Type B pancreatic cell (in vitro differentiated cells): Measurements from ENCODE around the gene NR2E1. TPM values are rescaled to one million over a fixed set of nuclear protein-coding genes. Genes with fewer than 3 reads are reported as not detected.

ENCODE experiments used
- DNase-seq: peaks from one replicate; pipeline ENCODE4 v3.0.0; 2021; ENCODE audit warnings: mixed read lengths; ENCODE audit not compliant: unreplicated experiment; ENCODE audit errors: extremely low spot score
- H3K27ac Mint-ChIP-seq: 2 replicates; pipeline ENCODE4 v1.8.0; 2021; ENCODE audit warnings: mild to moderate bottlenecking, mixed read lengths
- H3K27me3 Mint-ChIP-seq: 2 replicates; pipeline ENCODE4 v1.8.0; 2021; ENCODE audit warnings: mixed read lengths
- H3K36me3 Mint-ChIP-seq: 2 replicates; pipeline ENCODE4 v1.8.0; 2021; ENCODE audit warnings: mixed read lengths
- H3K4me1 Mint-ChIP-seq: one replicate; pipeline ENCODE4 v1.8.0; 2021; ENCODE audit warnings: mixed read lengths; ENCODE audit not compliant: unreplicated experiment
- H3K4me3 Mint-ChIP-seq: 2 replicates; pipeline ENCODE4 v1.8.0; 2021; ENCODE audit warnings: mild to moderate bottlenecking, mixed read lengths
- H3K9me3 Mint-ChIP-seq: 2 replicates; pipeline ENCODE4 v1.8.0; 2021; ENCODE audit warnings: mixed read lengths
- CTCF ChIP-seq: fragments of 200-600 bp; sonication (generic); conservative IDR thresholded peaks from 2 replicates; pipeline ENCODE4 v1.5.0; 2021; ENCODE audit warnings: antibody characterized with exemption, mild to moderate bottlenecking
- total RNA-seq: library from RNA; stranded (reverse); gene quantifications from 2 replicates; pipeline ENCODE4 v1.2.1, GENCODE V29; 2021; ENCODE audit warnings: low replicate concordance

Gene NR2E1
- total RNA-seq, 1 donor from 2014 or later = not detected

- Mint-ChIP-seq H3K4me1 (peaks cover 39% of the 10 kb centered on the region), H3K9me3 (no peaks in the 10 kb centered on the region), H3K4me3 (no peak overlapping the region), H3K36me3 (peaks cover 1% of the 10 kb centered on the region), H3K27ac (no peak overlapping the region), H3K27me3 (peaks cover 97% of the 10 kb centered on the region)
- DNase-seq = no peak
- peak; percentile 37 for TF ChIP-seq CTCF
These were observed 2.6 kb upstream of the NR2E1 start for GRCh38 chr6:108163267-108163643.

- TF ChIP-seq CTCF = no peak
- no peak overlapping the region for H3K27ac Mint-ChIP-seq
- H3K4me3 Mint-ChIP-seq = peak overlapping the region; percentile 74
- no peaks in the 10 kb centered on the region for H3K9me3 Mint-ChIP-seq
- DNase-seq = no peak
- H3K27me3 Mint-ChIP-seq = peaks cover 97% of the 10 kb centered on the region
- H3K4me1 Mint-ChIP-seq = peaks cover 37% of the 10 kb centered on the region
- H3K36me3 Mint-ChIP-seq = no peaks in the 10 kb centered on the region
These were observed 1.9 kb upstream of the NR2E1 start for GRCh38 chr6:108163644-108164542.

GRCh38 chr6:108164543-108164814 lies 1.3 kb upstream of the NR2E1 start:
- no peak overlapping the region for H3K27ac Mint-ChIP-seq

GRCh38 chr6:108164815-108165706 lies 761 bp upstream of the NR2E1 start:
- DNase-seq = no peak
- Mint-ChIP-seq H3K36me3 (no peaks in the 10 kb centered on the region), H3K27ac (no peak overlapping the region), H3K4me3 (peak overlapping the region; percentile 68), H3K27me3 (peaks cover 97% of the 10 kb centered on the region), H3K9me3 (no peaks in the 10 kb centered on the region), H3K4me1 (peaks cover 37% of the 10 kb centered on the region)
- TF ChIP-seq CTCF = no peak

More at GRCh38 chr6:108164543-108164814, 1.3 kb upstream of the NR2E1 start:
- no peak for DNase-seq
- Mint-ChIP-seq H3K9me3 (no peaks in the 10 kb centered on the region), H3K4me1 (peaks cover 37% of the 10 kb centered on the region), H3K36me3 (no peaks in the 10 kb centered on the region), H3K4me3 (peak overlapping the region; percentile 68), H3K27me3 (peaks cover 97% of the 10 kb centered on the region)
- no peak for TF ChIP-seq CTCF

GRCh38 chr6:108166664-108167448 lies 1.0 kb downstream of the NR2E1 start:
- DNase-seq = no peak
- peak overlapping the region; percentile 76 for H3K4me3 Mint-ChIP-seq
- no peaks in the 10 kb centered on the region for H3K36me3 Mint-ChIP-seq
- H3K27me3 Mint-ChIP-seq = peaks cover 97% of the 10 kb centered on the region
- no peak for TF ChIP-seq CTCF
- no peak overlapping the region for H3K27ac Mint-ChIP-seq
- H3K4me1 Mint-ChIP-seq = peaks cover 37% of the 10 kb centered on the region
- H3K9me3 Mint-ChIP-seq = no peaks in the 10 kb centered on the region
